NT2/D1 (cell line): ENCODE measurements around the gene CEP19.

Source experiments
- SUZ12 ChIP-seq: IDR thresholded peaks from 2 replicates; pipeline ENCODE4 v1.6.1; 2011; ENCODE audit not compliant: insufficient read length, insufficient read depth; ENCODE audit errors: extremely low read depth
- YY1 ChIP-seq: IDR thresholded peaks from 2 replicates; pipeline ENCODE4 v1.6.1; 2011; ENCODE audit not compliant: insufficient read length, insufficient read depth
- ZNF274 ChIP-seq: IDR thresholded peaks from 2 replicates; pipeline ENCODE4 v1.6.1; 2011; ENCODE audit warnings: mild to moderate bottlenecking, low read depth, low read length

- TF ChIP-seq SUZ12, result no peak
- TF ChIP-seq YY1, result no peak
- TF ChIP-seq ZNF274, result no peak
These were observed 16.9 kb downstream of the CEP19 start for GRCh38 chr3:196694941-196695848.
